ENCODE measurements around the gene NSUN5. TPM values are rescaled to one million over a fixed set of nuclear protein-coding genes. Genes with fewer than 3 reads are reported as not detected.

Gene NSUN5
- total and polyA plus RNA-seq, 2 donors (not counting 3 experiments of a cell fraction or from before 2014, with no cell fraction given) = 4.1 to 6.8 TPM

GRCh38 chr7:73340514-73340913 is 31.9 kb upstream of the NSUN5 start:
- H3K9me1 ChIP-seq (replicated peaks; ENCODE audit: control insufficient read depth, extremely low read depth, insufficient read depth, low read length) = no peaks in the 10 kb centered on the region
- CTCF ChIA-PET = interaction anchor here (4.6 to 5.0 kb wide), 2 partner anchors 16 to 111 kb away, joined by 17 to 71 read pairs; no protein-coding TSS in a partner anchor
- DNase-seq (ENCODE audit: low read depth, low spot score) (no peak), FAIRE-seq (no peak)
- no peak overlapping the region for H3K9ac ChIP-seq (replicated peaks; ENCODE audit: extremely low read depth, insufficient read depth, low read length)
- no peak for TF ChIP-seq MYC (IDR thresholded peaks at IDR 0.05; ENCODE audit: low read depth, low read length)
- TF ChIP-seq POLR2AphosphoS5 (IDR thresholded peaks at IDR 0.05; ENCODE audit: insufficient read depth, low read depth, low read length) = no peak
- TF ChIP-seq EZH2 (IDR thresholded peaks at IDR 0.05; ENCODE audit: borderline replicate concordance, low read depth, low read length, severe bottlenecking) = no peak
- no peak for TF ChIP-seq POLR2A (IDR thresholded peaks at IDR 0.05; ENCODE audit: low read depth, low read length)
- TF ChIP-seq GATA2 (IDR thresholded peaks at IDR 0.05; ENCODE audit: insufficient read depth, insufficient read length, low read depth, low read length) = no peak
- no peak for TF ChIP-seq CTCF (IDR thresholded peaks at IDR 0.05; ENCODE audit: extremely low read depth in 1 of 2, insufficient read depth in 1 of 2, low read depth in 1 of 2, low read length in 2 of 2)
- no peak for TF ChIP-seq MAX (IDR thresholded peaks at IDR 0.05; ENCODE audit: insufficient read depth, insufficient read length)
- no peak for TF ChIP-seq FOS (IDR thresholded peaks at IDR 0.05; ENCODE audit: borderline replicate concordance, insufficient read depth, low read length)
- TF ChIP-seq JUN (IDR thresholded peaks at IDR 0.05; ENCODE audit: borderline replicate concordance, insufficient read depth, insufficient read length, low read depth) = no peak
- no peaks in the 10 kb centered on the region for H4K20me1 ChIP-seq (replicated peaks; ENCODE audit: control insufficient read depth, extremely low read depth, insufficient read depth, low read length)
- no peak overlapping the region for H3K4me3 ChIP-seq (replicated peaks in 1 of 3; ENCODE audit: insufficient read depth in 1 of 3, low read depth in 1 of 3, low read length in 3 of 3)
- POLR2A ChIA-PET = no interaction called here
- H3K27me3 ChIP-seq (ENCODE audit: control insufficient read depth in 2 of 2, insufficient read depth in 2 of 2, low read length in 2 of 2) = peaks cover 10 to 12% of the 10 kb centered on the region in 2 experiments
- H3K27ac ChIP-seq (ENCODE audit: insufficient read depth, low read depth, low read length) = no peak overlapping the region
- no peaks in the 10 kb centered on the region for H3K4me1 ChIP-seq (ENCODE audit: control insufficient read depth, extremely low read depth, insufficient read depth, low read length)
- H3K36me3 ChIP-seq (ENCODE audit: control insufficient read depth in 2 of 2, extremely low read depth in 1 of 2, insufficient read depth in 2 of 2, low read length in 2 of 2) = no peaks in the 10 kb centered on the region
- no peak overlapping the region for H2AFZ ChIP-seq (ENCODE audit: low read depth, low read length)
- H3K9me3 ChIP-seq (replicated peaks; ENCODE audit: control insufficient read depth, insufficient read depth, low read length) = no peaks in the 10 kb centered on the region
- H3K79me2 ChIP-seq (ENCODE audit: control insufficient read depth, insufficient read depth, low read length) = no peaks in the 10 kb centered on the region
- H3K4me2 ChIP-seq (ENCODE audit: insufficient read depth, low read length) = no peak overlapping the region
- no TSS peak for BruUV-seq (replicated peaks)
- dilution Hi-C loops (cut with MboI; ENCODE audit: extremely low pct_ligation_motif_present, low sequenced_read_pairs) (no loop called here), intact Hi-C loops (cut with micrococcal nuclease) (loop anchor here (5.0 kb wide), 1 partner anchor 112 kb away; no protein-coding TSS in a partner anchor)
